ENCODE results near the gene SERPINB10. TPM values are rescaled to one million over a fixed set of nuclear protein-coding genes. Genes with fewer than 3 reads are reported as not detected.
"Not testable (repeated sequence)": the region's sequence is repeated elsewhere in the genome, so short reads cannot be mapped to it uniquely, and the experiment has no call there.

Gene SERPINB10
- total RNA-seq, 1 experiment from 2014 or later = not detected

DNA sequence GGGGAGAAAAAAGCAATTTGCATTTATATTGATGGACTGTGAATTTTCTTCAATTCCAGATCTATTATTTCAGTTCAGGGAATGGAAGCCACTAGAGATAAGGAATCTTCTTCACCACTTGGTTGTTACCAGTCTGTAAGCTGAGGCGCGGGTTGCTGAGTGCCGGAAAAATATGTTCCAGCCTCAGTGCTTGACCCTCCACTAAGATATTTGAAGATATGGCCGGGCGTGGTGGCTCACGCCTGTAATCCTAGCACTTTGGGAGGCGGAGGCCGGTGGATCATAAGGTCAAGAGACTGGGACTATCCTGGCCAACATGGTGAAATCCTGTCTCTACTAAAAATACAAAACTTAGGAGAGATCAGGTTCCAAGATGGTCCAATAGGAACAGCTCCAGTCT, 32.2 kb downstream of the SERPINB10 start:
- RAD21 ChIA-PET (ENCODE audit: low non-redundant PET in 1 of 2, low total read pairs in 2 of 2, uncharacterized antibody in 2 of 2, unreplicated experiment in 2 of 2) = no interaction called here

DNA sequence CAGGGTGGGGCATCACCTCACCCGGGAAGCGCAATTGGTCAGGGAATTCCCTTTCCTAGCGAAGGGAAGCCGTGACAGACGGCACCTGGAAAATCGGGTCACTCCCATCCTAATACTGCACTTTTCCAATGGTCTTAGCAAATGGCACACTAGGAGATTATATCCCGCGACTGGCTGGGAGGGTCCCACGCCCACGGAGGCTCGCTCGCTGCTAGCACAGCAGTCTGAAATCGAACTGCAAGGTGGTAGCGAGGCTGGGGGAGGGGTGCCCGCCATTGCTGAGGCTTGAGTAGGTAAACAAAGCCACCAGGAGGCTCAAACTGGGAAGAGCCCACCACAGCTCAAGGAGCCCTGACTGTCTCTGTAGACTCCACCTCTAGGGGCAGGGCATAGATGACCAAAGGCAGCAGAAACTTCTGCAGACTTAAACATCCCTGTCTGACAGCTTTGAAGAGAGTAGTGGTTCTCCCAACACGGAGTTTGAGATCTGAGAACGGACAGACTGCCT, 32.8 kb downstream of the SERPINB10 start:
- DNase-seq (ENCODE audit: low read depth, low spot score); H3K9me2 ChIP-seq (ENCODE audit: insufficient read depth); CTCF ChIA-PET; H4K20me1 ChIP-seq (ENCODE audit: insufficient read depth); H3K27ac ChIP-seq (ENCODE audit: low read depth, low read length); H3K4me1 ChIP-seq (ENCODE audit: control insufficient read depth in 1 of 2, insufficient read depth in 2 of 2, low read length in 2 of 2); H2AFZ ChIP-seq (ENCODE audit: low read depth, low read length, poor library complexity, severe bottlenecking); H3K9ac ChIP-seq (ENCODE audit: low read length); H3K4me3 ChIP-seq (replicated peaks in 1 of 2; ENCODE audit: low read depth in 1 of 2, low read length in 2 of 2); H3K9me3 ChIP-seq (ENCODE audit: control insufficient read depth in 1 of 2, insufficient read depth in 1 of 2, low read depth in 1 of 2, low read length in 2 of 2); H3K27me3 ChIP-seq (ENCODE audit: insufficient read depth, low read length); H3K4me2 ChIP-seq (ENCODE audit: low read length); H3K36me3 ChIP-seq (ENCODE audit: control insufficient read depth in 1 of 2, insufficient read depth in 2 of 2, low read length in 2 of 2); intact Hi-C loops (cut with micrococcal nuclease); RAD21 ChIA-PET (ENCODE audit: low non-redundant PET in 1 of 2, low total read pairs in 2 of 2, uncharacterized antibody in 2 of 2, unreplicated experiment in 2 of 2); H3K79me2 ChIP-seq (ENCODE audit: insufficient read depth, low read length); BruUV-seq (replicated peaks); ATAC-seq; POLR2A ChIA-PET: not testable (repeated sequence)

More for the DNA sequence above, 32.2 kb downstream of the SERPINB10 start:
- ChIA-PET POLR2A (no interaction called here), CTCF (no interaction called here)
- H3K79me2 ChIP-seq (ENCODE audit: insufficient read depth, low read length) = no peaks in the 10 kb centered on the region
- H3K9me3 ChIP-seq (ENCODE audit: control insufficient read depth in 1 of 2, insufficient read depth in 1 of 2, low read depth in 1 of 2, low read length in 2 of 2) = no peaks in the 10 kb centered on the region
- no peak for DNase-seq (ENCODE audit: low read depth, low spot score)
- no peak for ATAC-seq
- H3K4me2 ChIP-seq (ENCODE audit: low read length) = no peak overlapping the region
- H3K4me1 ChIP-seq (ENCODE audit: control insufficient read depth in 1 of 2, insufficient read depth in 2 of 2, low read length in 2 of 2) = peaks cover 0 to 10% of the 10 kb centered on the region in 2 experiments; a peak in 1 of 4 replicates
- H3K27ac ChIP-seq (ENCODE audit: low read depth, low read length) = no peak overlapping the region
- no peaks in the 10 kb centered on the region for H3K27me3 ChIP-seq (ENCODE audit: insufficient read depth, low read length)
- no peak overlapping the region for H3K4me3 ChIP-seq (replicated peaks in 1 of 2; ENCODE audit: low read depth in 1 of 2, low read length in 2 of 2)
- no TSS peak for BruUV-seq (replicated peaks)
- TF ChIP-seq EZH2 (IDR thresholded peaks at IDR 0.05) (no peak), CBX3 (IDR thresholded peaks at IDR 0.05; ENCODE audit: low read depth) (no peak), JUND (IDR thresholded peaks at IDR 0.05) (no peak), RAD21 (IDR thresholded peaks at IDR 0.05; ENCODE audit: low read depth) (no peak), ZNF274 (IDR thresholded peaks at IDR 0.05; ENCODE audit: low read depth, low read length) (no peak), ZFX (IDR thresholded peaks at IDR 0.05) (no peak), EGR1 (IDR thresholded peaks at IDR 0.05; ENCODE audit: low read depth) (no peak), POLR2A (IDR thresholded peaks at IDR 0.05; ENCODE audit: borderline replicate concordance, extremely low read depth, insufficient read depth, insufficient read length) (no peak), SIN3A (IDR thresholded peaks at IDR 0.05; ENCODE audit: low read depth) (no peak), YY1 (IDR thresholded peaks at IDR 0.05; ENCODE audit: extremely low read depth, insufficient replicate concordance, low read depth, low read length) (no peak), FOSL1 (IDR thresholded peaks at IDR 0.05; ENCODE audit: low read depth) (no peak), CEBPB (IDR thresholded peaks at IDR 0.05; ENCODE audit: low read depth) (no peak), TCF7L2 (IDR thresholded peaks at IDR 0.05; ENCODE audit: borderline replicate concordance, extremely low read depth, insufficient read depth, insufficient read length) (no peak)
- TF ChIP-seq, protein P1, sequence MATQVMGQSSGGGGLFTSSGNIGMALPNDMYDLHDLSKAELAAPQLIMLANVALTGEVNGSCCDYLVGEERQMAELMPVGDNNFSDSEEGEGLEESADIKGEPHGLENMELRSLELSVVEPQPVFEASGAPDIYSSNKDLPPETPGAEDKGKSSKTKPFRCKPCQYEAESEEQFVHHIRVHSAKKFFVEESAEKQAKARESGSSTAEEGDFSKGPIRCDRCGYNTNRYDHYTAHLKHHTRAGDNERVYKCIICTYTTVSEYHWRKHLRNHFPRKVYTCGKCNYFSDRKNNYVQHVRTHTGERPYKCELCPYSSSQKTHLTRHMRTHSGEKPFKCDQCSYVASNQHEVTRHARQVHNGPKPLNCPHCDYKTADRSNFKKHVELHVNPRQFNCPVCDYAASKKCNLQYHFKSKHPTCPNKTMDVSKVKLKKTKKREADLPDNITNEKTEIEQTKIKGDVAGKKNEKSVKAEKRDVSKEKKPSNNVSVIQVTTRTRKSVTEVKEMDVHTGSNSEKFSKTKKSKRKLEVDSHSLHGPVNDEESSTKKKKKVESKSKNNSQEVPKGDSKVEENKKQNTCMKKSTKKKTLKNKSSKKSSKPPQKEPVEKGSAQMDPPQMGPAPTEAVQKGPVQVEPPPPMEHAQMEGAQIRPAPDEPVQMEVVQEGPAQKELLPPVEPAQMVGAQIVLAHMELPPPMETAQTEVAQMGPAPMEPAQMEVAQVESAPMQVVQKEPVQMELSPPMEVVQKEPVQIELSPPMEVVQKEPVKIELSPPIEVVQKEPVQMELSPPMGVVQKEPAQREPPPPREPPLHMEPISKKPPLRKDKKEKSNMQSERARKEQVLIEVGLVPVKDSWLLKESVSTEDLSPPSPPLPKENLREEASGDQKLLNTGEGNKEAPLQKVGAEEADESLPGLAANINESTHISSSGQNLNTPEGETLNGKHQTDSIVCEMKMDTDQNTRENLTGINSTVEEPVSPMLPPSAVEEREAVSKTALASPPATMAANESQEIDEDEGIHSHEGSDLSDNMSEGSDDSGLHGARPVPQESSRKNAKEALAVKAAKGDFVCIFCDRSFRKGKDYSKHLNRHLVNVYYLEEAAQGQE (IDR thresholded peaks at IDR 0.05; ENCODE audit: low read depth) = no peak
- H3K9me2 ChIP-seq (ENCODE audit: insufficient read depth) = no peaks in the 10 kb centered on the region
- H3K9ac ChIP-seq (ENCODE audit: low read length) = no peak overlapping the region
- intact Hi-C loops (cut with micrococcal nuclease) = no loop called here
- H4K20me1 ChIP-seq (ENCODE audit: insufficient read depth) = no peaks in the 10 kb centered on the region
- no peaks in the 10 kb centered on the region for H3K36me3 ChIP-seq (ENCODE audit: control insufficient read depth in 1 of 2, insufficient read depth in 2 of 2, low read length in 2 of 2)
- H2AFZ ChIP-seq (ENCODE audit: low read depth, low read length, poor library complexity, severe bottlenecking) = no peak overlapping the region
